HG02884 (cell line): ENCODE measurements around the gene POLD3.
A peak's percentile ranks its signal among the peaks of the same experiment; 100 is the strongest.

ENCODE experiments used
- ATAC-seq: cut with Tn5 transposase; IDR thresholded peaks from one replicate; pipeline ENCODE4 v1.9.1; 2021; ENCODE audit warnings: mild to moderate bottlenecking, moderate library complexity; ENCODE audit not compliant: unreplicated experiment

The POLD3 gene

GRCh38 chr11:74592441-74593362 lies at the start of gene POLD3:
Gene POLD3 (plus strand): TSS chr11:74592582. CDS start chr11:74592659, 77 bp downstream.
- ATAC-seq, result peak; percentile 97

GRCh38 chr11:74543991-74544390 lies 48.4 kb upstream of the POLD3 start:
- no peak for ATAC-seq

DNA sequence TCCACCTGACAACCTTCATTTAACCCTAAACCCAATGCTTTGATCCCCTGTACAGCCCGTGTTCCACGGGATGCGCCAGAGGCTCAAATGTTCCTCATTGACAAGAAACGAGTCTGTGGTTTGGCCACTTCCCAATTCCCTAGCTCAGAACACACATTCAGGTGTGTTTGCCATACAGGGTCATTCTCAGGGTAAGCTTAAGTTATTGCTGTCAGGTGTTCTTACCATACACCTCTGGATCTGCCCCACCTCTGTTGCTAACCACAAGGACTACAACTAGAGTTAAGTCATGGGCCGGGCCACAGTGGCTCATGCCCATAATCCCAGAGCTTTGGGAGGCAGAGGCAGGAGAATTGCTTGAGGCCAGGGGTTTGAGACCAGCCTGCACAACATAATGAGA lies 45.6 kb upstream of the POLD3 start:
- ATAC-seq, result no peak

DNA sequence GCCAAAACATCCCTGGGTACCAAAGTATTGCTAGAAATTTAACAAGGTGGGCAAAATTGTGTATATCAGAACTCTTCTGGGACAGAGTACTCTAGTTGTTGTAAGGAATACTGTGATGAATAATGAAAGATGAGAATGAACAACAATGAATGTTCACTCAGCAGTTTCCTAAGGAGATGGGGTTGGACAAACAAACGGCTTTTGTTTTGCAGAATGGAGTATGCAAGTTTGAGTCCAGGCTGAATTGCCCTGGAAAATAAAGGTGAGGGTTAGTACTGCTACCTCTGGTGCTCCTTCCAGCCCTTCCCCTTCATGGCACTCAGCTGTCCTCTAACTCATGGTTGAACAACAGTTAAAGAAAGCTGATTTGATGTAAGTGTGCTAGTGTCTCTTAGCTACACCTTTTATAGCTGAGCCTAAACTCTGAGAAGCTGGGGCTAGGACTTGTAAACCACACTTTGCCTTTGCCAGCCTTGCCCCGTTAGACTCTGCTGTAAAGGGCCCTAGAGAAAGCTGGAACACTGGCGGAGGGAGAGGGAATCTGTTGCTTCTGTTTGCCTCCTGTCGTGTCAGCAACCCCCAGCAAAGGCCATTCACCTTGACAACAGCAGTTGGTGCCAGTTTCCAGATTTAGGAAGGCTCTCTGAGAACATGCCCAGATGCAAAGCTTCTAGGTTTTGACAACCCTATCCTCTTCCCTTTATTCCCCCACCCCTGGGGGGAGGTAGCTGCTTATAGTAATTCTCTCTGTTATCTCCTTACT lies 41.2 kb upstream of the POLD3 start:
- ATAC-seq, result no peak

DNA sequence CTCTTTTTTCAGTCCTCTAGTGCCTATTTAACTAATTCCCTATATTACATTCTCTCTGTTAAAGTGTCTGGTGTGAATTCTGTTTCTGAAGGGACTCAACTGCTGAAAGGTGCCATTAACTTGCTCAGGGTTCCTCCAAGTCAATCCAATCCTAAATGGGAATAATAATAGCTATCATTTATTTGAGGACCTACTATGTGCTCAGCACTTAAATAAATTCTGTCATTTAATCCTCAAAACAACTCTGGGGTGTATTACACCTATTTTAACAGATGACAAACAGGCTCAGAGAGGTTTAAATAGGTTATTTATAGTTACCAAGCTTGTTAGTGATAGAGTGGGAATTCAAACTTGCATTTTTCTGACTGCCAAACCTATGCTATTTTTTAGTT lies 40.6 kb upstream of the POLD3 start:
- no peak for ATAC-seq

DNA sequence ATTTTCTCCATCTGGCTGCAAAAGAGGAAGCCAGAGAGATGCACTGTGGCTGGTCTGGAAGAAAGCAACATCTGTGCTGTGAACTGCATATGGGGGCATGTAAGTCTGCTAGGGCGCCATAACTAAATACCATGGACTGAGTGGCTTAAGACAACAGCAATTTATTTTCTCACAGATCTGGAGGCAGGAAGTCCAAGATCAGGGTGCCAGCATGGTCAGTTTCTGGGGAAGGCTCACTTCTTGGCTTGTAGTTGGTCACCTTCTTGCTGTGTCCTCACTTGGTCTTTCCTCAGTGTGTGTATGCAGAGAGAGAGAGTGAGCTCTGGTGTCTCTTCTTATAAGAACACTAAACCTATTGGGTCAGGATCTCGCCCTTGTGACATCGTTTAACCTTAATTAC lies 34.9 kb upstream of the POLD3 start:
- no peak for ATAC-seq

- ATAC-seq, result no peak
Measured at GRCh38 chr11:74559110-74559933, 33.1 kb upstream of the POLD3 start.

GRCh38 chr11:74559934-74560309 lies 32.5 kb upstream of the POLD3 start:
- ATAC-seq, result no peak

DNA sequence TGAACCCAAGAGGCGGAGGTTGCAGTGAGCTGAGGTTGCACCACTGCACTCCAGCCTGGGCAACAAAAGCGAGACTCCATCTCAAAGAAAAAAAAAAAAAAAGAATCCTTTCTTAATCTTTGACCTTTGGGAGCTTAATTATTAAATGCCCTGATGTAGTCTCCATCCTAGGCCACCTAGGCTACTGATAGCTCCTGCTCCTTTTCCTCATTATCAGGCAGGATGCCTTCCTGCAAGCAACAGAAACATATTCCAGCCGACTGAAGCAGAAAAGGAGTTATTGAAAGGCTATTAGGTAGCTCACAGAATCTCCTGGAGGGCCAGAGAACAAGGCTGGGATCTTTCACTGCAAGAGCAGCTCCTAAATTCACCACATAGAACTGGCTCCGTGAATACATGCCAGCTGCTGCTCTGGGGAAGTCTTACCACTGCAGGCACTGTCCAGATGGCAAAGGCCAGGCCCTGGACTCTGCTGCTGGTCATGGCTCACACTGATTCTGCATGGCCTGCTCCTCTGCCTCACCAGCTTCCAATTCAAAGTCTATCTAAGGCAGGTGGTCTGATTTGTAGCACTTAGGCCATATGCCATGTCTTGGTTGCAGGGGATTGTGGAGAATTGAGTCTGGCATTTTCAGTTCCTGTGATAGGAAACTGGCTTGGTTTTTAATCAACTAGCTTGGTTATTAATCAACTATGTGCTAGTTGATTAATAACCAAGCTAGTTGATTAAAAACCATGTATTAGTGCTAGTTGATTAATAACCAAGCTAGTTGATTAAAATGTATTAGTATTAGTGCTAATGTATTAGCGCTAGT lies 26.0 kb upstream of the POLD3 start:
- no peak for ATAC-seq

DNA sequence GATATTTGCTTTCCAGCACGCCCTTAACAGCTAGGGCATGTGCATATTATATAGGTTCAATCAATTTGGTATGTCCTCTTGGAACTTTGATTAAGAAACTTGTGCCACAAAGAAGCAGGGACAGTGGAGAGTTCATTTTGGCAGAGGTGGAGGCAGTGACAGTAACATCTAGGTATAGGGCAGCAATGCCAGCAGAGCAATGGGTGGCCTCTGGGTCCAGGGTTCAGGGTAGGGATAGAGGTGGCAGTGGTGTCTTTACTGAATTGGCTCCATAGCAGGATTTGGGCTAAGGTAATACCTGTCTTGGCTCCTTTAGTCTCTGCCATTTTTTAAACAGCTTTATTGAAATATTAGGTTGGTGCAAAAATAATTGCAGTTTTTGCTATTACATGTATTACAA lies 24.4 kb upstream of the POLD3 start:
- no peak for ATAC-seq

- no peak for ATAC-seq
Measured at GRCh38 chr11:74570266-74571061, 21.9 kb upstream of the POLD3 start.

DNA sequence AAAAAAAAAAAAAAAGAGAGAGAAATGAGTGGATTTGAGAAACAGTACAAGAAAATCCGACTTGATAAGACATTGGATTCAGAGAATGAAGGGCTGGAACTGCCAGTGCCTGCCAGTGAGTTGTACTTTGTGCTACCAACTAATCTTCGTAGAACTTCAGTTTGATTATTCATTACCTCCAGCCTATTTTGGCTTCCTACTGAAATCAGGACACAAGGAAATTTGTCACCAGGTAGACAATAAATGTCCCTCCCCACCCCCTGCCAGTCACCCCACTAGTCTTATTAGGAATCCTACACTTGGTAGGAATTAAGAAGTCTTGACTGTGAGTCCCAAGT lies 21.4 kb upstream of the POLD3 start:
- no peak for ATAC-seq

DNA sequence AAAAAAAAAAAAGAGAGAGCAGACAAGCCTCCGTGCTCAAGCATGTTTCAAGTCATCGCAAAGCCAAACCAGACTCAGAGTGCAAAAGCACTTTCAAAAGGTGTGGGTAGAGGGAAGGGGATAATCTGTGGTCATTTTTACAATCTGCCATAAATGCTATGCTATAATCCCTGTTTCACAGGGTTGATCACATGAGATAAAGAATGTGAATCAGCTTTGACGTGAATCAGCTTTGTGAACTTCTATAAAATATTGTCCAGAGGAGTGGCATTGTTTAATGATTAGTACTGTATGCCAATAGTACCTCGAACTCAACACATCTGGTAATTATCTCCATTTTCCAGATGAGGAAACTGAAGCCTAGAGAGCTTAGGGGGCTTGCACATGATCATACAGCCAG lies 20.0 kb upstream of the POLD3 start:
- ATAC-seq, result no peak

DNA sequence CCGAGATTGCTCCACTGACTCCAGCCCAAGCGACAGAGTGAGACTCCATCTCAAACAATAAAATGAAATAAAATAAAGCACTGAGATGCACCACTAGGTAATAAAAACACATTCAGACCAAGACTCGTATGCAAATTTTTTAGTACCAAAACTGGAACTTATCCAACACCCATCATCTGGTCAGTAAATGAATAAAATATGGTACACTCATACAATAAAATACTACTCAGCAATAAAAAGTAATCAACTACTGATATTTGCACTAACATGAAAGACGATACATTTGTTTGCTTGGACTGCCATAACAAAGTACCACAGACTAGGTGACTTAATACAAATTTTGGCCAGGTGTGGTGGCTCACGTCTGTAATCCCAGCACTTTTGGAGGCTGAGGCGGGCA lies 17.8 kb upstream of the POLD3 start:
- ATAC-seq, result no peak

DNA sequence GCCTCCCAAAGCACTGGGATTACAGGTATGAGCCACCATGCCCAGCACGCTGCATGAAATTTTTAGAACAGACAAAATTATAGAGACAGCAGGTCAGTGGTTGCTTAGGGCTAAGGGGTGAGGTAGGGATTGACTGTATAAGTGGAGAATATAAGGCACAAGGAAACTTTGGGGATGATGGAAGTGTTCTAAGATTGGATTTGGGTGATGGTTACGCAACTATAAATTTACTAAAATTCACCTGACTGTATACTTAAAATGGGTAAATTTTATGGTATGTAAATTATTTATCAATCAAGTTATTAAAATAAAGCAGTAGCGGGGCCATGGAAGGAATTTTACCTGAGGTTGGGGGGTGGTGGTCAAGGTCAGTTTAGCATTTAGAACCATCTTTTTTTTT lies 16.4 kb upstream of the POLD3 start:
- no peak for ATAC-seq

DNA sequence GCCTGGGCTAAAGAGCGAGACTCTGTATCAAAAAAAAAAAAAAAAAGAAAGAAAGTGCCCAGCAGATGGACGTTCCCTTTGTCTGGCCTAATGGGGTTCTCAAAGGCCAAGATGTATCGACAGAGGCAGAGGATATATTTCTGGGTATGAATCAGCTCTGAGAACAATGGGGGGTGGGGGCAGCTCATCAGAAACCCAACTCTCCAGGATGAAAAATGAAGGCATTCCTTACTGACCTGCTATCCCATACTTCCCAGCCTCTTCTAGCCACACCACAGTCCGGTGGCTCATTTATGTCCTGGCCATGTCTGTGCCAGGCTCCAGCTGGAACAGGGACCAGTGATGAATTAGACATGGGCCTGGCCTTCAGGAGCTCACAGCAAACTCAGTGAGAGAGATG lies 15.2 kb upstream of the POLD3 start:
- no peak for ATAC-seq

GRCh38 chr11:74577624-74578396 lies 14.6 kb upstream of the POLD3 start:
- ATAC-seq, result no peak

DNA sequence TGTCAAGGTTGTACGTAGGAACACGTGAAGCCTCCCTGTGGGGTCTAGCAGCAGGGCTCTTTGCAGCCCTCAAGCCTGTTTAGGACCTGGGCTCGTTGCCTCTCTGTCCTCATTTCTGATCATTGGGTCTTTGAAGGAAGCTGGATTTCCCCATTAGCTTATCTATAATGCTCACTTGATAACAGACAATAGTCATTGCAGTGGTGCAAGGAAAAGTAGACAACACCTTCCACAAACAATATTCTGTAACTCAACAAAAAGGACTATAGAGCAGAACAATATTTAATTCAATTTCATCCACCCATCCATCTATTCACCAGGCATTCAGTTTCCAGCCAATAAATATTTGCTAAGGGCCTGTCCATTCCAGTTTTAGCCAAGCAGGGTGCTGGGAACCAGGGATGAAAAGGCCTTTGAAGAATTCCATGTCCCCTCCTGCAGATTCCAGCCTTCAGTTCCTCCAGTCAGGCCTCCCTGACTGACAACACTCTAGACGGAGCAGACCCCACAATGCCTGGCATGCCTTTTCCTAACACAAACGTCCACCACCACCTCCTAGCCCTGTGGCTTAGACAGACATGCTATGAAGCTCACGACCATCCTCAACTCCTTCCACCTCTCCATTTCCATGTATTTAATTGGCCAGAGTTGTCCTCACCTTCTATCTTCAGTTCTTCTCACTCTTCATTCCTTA lies 12.7 kb upstream of the POLD3 start:
- ATAC-seq, result no peak
